Coronary artery (tissue), 2 donors: Measurements from ENCODE around the gene PKD1.

Experiments used
- DNase-seq: peaks from one replicate; pipeline ENCODE4 v3.0.0-alpha.2; 2017; ENCODE audit warnings: low spot score
- H3K27ac ChIP-seq, 2 donors: fragments of 200-600 bp; sonication (generic); one replicate each; pipeline ENCODE4 v1.5.1; 2016 to 2019
- H3K4me3 ChIP-seq: fragments of 200-600 bp; sonication (generic); 2 replicates; pipeline ENCODE4 v1.5.1; 2016; ENCODE audit warnings: mild to moderate bottlenecking, moderate library complexity
- CTCF ChIP-seq: fragments of 200-600 bp; sonication (generic); IDR thresholded peaks from one replicate; pipeline ENCODE4 v1.5.1; 2019; ENCODE audit warnings: antibody characterized with exemption

PKD1 gene

DNA sequence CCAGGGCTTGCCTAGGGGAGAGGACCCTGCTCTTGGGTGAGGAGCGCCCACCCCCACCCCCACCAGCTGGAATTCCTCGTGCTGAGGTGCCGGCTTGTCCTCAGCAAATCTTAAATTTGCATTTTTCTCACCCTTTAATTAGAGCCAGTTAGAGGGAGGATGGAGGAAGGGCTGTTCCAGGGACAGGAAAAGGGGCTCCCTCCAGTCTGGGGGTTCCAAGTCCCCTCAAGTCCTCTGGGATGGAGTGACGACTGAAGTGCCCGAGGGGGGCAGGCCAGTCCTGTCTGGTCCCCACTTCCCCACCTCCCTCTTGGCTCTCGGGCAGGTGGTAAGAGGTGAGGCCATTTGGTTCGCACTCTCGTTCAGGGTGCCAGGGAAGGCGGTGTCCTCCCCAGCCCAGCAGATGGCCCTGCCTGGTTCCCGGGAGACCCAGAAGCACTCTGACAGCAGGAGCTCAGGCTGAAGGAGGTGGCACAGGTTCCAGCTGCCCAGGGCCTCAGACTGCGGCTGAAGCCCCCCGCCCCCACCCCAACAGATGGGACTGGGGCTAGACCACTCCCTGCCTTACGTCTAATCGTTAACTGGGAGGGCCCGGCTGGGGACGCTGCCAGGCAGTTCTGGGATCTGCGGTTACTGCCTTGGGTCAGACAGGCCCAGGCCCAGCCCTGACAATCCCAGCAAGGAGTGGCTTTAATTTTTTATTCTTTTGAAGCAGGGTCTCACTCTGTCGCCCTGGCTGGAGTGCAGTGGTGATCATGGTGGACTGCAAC is 14.9 kb upstream of the PKD1 start:
- TF ChIP-seq CTCF = no peak
- Histone ChIP-seq H3K4me3 (no peak overlapping the region), H3K27ac (no peak overlapping the region)
- no peak for DNase-seq

DNA sequence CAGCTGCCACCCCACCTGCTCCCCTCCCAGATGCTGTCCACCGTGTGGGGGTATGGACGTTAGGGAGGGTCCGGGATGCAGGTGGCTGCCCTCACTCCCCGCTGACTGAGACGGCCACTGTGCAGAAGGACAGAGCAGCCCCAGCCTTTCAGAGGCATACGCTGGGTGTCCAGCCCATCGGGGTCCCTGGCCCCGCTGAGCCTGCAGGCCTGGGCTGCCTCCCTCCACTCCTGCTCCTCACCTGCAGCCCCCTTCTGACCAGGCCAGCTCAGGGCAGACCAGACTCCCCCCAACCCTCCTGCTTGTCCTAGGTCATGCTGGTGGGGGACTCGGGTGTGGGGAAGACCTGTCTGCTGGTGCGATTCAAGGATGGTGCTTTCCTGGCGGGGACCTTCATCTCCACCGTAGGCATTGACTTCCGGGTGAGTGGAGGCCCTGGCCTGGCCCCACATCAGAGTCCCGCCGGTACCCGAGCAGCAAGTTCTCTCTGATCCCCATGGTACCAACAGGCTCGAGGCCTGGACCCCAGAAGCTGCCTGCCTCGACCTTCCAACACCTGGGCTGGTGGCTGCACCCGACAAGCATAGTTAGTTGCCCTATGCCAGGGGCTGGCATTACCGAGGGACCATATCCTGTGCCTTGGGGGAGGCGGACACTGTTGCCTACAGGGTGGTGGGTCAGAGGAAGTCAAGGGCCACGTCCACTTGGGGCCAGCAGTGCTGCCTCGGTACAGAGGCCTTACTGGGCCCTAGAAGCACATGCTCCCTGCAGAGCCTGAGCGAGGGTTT is 14.1 kb upstream of the PKD1 start:
- no peak for TF ChIP-seq CTCF
- DNase-seq = no peak
- no peak overlapping the region for H3K27ac ChIP-seq
- H3K4me3 ChIP-seq = no peak overlapping the region

DNA sequence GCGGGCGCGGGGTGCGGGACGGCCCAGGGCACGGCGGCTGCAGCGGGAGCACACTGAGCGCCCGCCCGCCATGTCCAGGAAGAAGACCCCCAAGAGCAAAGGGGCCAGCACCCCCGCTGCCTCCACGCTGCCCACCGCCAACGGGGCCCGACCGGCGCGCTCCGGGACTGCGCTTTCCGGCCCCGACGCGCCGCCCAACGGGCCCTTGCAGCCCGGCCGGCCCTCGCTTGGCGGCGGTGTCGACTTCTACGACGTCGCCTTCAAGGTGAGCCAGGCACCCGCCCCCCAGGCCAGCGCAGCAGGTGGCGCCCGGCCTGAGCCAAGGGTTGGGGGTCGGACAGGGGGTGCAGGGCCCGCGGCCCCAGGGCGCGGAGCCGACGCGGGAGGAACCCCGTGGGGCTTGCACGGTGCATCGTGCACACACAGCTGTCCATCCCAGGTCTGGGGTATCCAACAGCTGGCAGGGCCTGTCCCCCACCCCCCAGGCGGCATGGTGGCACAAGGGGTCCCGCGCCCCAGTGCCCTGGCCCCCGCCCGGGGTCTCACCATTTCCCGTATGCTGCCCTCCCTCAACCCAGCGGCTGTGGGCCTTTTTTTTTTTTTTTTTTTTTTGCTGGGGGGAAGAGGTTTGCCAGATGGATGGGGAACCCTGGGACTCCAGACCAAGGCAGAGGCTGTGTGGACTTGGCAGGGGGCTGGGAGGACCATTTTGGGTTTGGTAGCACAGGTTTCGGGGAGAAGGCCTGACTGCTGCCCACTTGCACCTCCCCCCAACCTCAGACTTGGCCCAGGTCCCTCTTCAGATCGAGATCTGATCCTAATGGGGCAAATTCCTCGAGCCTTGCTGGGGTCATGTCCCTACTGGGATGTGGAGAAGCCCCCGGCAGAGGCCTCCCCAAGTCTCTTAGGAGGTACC is 13.3 kb upstream of the PKD1 start:
- Histone ChIP-seq H3K27ac (no peak overlapping the region), H3K4me3 (peak overlapping the region; percentile 70)
- no peak for TF ChIP-seq CTCF
- no peak for DNase-seq

GRCh38 chr16:2147981-2148671 is 12.4 kb upstream of the PKD1 start, which contains the start of gene RAB26:
TSS of gene RAB26 (plus strand) at chr16:2148625. CDS start at chr16:2148784, 159 bp downstream.
- no peak for TF ChIP-seq CTCF
- DNase-seq = no peak
- Histone ChIP-seq H3K27ac (peak within 1 kb of the TSS; percentile 47 to 70), H3K4me3 (peak within 1 kb of the TSS; percentile 70)

GRCh38 chr16:2147378-2147777 is 11.7 kb upstream of the PKD1 start:
- no peak for TF ChIP-seq CTCF
- Histone ChIP-seq H3K27ac (peak overlapping the region; percentile 47 to 70), H3K4me3 (no peak overlapping the region)
- DNase-seq = no peak

- H3K27ac ChIP-seq = no peak overlapping the region
Observed at GRCh38 chr16:2145843-2146242, 10.1 kb upstream of the PKD1 start.

More at GRCh38 chr16:2145843-2146242, 10.1 kb upstream of the PKD1 start:
- TF ChIP-seq CTCF = no peak
- H3K4me3 ChIP-seq = no peak overlapping the region
- no peak for DNase-seq
